Neural cell (in vitro differentiated cells): ENCODE data around the gene CRYGC.

Experiments used
- CTCF ChIP-seq: fragments of 450-650 bp; IDR thresholded peaks from 2 replicates; pipeline ENCODE4 v1.5.1; 2014; ENCODE audit warnings: antibody characterized with exemption, mild to moderate bottlenecking, moderate library complexity; ENCODE audit not compliant: poor library complexity, severe bottlenecking
- EP300 ChIP-seq: fragments of 450-650 bp; conservative IDR thresholded peaks from 2 replicates; pipeline ENCODE4 v1.6.1; 2014; ENCODE audit warnings: antibody characterized with exemption, mild to moderate bottlenecking, moderate library complexity; ENCODE audit not compliant: poor library complexity, severe bottlenecking
- EZH2 ChIP-seq: fragments of 200-600, 300-800 bp; shearing (Covaris generic), sonication (generic); IDR thresholded peaks from 2 replicates; pipeline ENCODE4 v1.6.1; 2014; ENCODE audit warnings: antibody characterized with exemption, low read length, borderline replicate concordance, mild to moderate bottlenecking; ENCODE audit not compliant: insufficient read depth, poor library complexity, severe bottlenecking
- POLR2AphosphoS5 ChIP-seq: IDR thresholded peaks from 2 replicates; pipeline ENCODE4 v1.6.1; 2012
- TAF1 ChIP-seq: IDR thresholded peaks from 2 replicates; pipeline ENCODE4 v1.6.1; 2012; ENCODE audit warnings: low read depth

- no peak for TF ChIP-seq EP300
- no peak for TF ChIP-seq CTCF
- no peak for TF ChIP-seq POLR2AphosphoS5
- TF ChIP-seq TAF1 = no peak
- TF ChIP-seq EZH2 = no peak
Observed at GRCh38 chr2:208135794-208136715, 6.4 kb upstream of the CRYGC start.
